Activated naive CD4-positive, alpha-beta T cell treated with anti-CD3 and anti-CD28 coated beads for 36 hours (primary cell): ENCODE data around the gene DISP3. TPM values are rescaled to one million over a fixed set of nuclear protein-coding genes. Genes with fewer than 3 reads are reported as not detected.

Experiments
- CTCF ChIA-PET: fragments of 350-600 bp; sonication (Branson Sonifier 250); formaldehyde crosslinking; loops from one replicate; lab custom pipeline; 2021; ENCODE audit warnings: antibody characterized with exemption; lab: Charles Lee
- DNase-seq: peaks from one replicate; pipeline ENCODE4 v3.0.0-alpha.2; 2020
- H3K27ac Mint-ChIP-seq: one replicate; pipeline ENCODE4 v1.8.0; 2021; ENCODE audit warnings: mild to moderate bottlenecking, mixed read lengths
- H3K27me3 Mint-ChIP-seq: one replicate; pipeline ENCODE4 v1.8.0; 2021; ENCODE audit warnings: low read depth, mixed read lengths
- H3K36me3 Mint-ChIP-seq: one replicate; pipeline ENCODE4 v1.8.0; 2021; ENCODE audit warnings: low read depth, mixed read lengths
- H3K4me1 Mint-ChIP-seq: one replicate; pipeline ENCODE4 v1.8.0; 2021; ENCODE audit warnings: low read depth, mixed read lengths
- H3K4me3 Mint-ChIP-seq: one replicate; pipeline ENCODE4 v1.8.0; 2021; ENCODE audit warnings: mild to moderate bottlenecking, moderate library complexity, mixed read lengths
- H3K9me3 Mint-ChIP-seq: one replicate; pipeline ENCODE4 v1.8.0; 2021; ENCODE audit warnings: mixed read lengths
- intact Hi-C: fragments of 100-400 bp; cut with micrococcal nuclease; formaldehyde crosslinking; loops from one replicate; pipeline ENCODE4 v1.15.1; 2023
- total RNA-seq, 2 experiments: library from RNA; stranded (reverse); gene quantifications; one replicate each; pipeline ENCODE4 v1.2.3, GENCODE V29; 2021

DISP3 gene
- total RNA-seq, 2 experiments from 2014 or later, result 0.07 to 0.17 TPM

GRCh38 chr1:11447903-11448302 lies 31.1 kb upstream of the DISP3 start:
- no peak for DNase-seq
- CTCF ChIA-PET, result no interaction called here
- Mint-ChIP-seq H3K27ac (no peak overlapping the region), H3K4me3 (no peak overlapping the region), H3K36me3 (no peaks in the 10 kb centered on the region), H3K9me3 (no peaks in the 10 kb centered on the region), H3K4me1 (no peaks in the 10 kb centered on the region), H3K27me3 (no peaks in the 10 kb centered on the region)
- intact Hi-C loops, result no loop called here

GRCh38 chr1:11448373-11449099 lies 30.4 kb upstream of the DISP3 start:
- no peak for DNase-seq
- no peaks in the 10 kb centered on the region for H3K27me3 Mint-ChIP-seq
- no peak overlapping the region for H3K27ac Mint-ChIP-seq
- intact Hi-C loops, result no loop called here
- no peak overlapping the region for H3K4me3 Mint-ChIP-seq
- H3K9me3 Mint-ChIP-seq, result no peaks in the 10 kb centered on the region
- no peaks in the 10 kb centered on the region for H3K36me3 Mint-ChIP-seq
- CTCF ChIA-PET, result no interaction called here
- H3K4me1 Mint-ChIP-seq, result no peaks in the 10 kb centered on the region

- no peak overlapping the region for H3K4me3 Mint-ChIP-seq
- no peaks in the 10 kb centered on the region for H3K4me1 Mint-ChIP-seq
- no peaks in the 10 kb centered on the region for H3K9me3 Mint-ChIP-seq
- no peak for DNase-seq
- intact Hi-C loops, result no loop called here
- CTCF ChIA-PET, result no interaction called here
- no peaks in the 10 kb centered on the region for H3K36me3 Mint-ChIP-seq
- H3K27me3 Mint-ChIP-seq, result no peaks in the 10 kb centered on the region
- no peak overlapping the region for H3K27ac Mint-ChIP-seq
Observed at GRCh38 chr1:11449100-11449403, 29.9 kb upstream of the DISP3 start.

GRCh38 chr1:11450310-11450709 lies 28.6 kb upstream of the DISP3 start:
- intact Hi-C loops, result no loop called here
- H3K4me3 Mint-ChIP-seq, result no peak overlapping the region
- no peak for DNase-seq
- H3K27me3 Mint-ChIP-seq, result no peaks in the 10 kb centered on the region
- H3K27ac Mint-ChIP-seq, result no peak overlapping the region
- no peaks in the 10 kb centered on the region for H3K36me3 Mint-ChIP-seq
- H3K9me3 Mint-ChIP-seq, result no peaks in the 10 kb centered on the region
- no peaks in the 10 kb centered on the region for H3K4me1 Mint-ChIP-seq
- CTCF ChIA-PET, result no interaction called here

- H3K4me3 Mint-ChIP-seq, result no peak overlapping the region
- no peak overlapping the region for H3K27ac Mint-ChIP-seq
- peaks cover 20% of the 10 kb centered on the region for H3K4me1 Mint-ChIP-seq
- no peaks in the 10 kb centered on the region for H3K27me3 Mint-ChIP-seq
- DNase-seq, result no peak
- CTCF ChIA-PET, result no interaction called here
- intact Hi-C loops, result no loop called here
- no peaks in the 10 kb centered on the region for H3K36me3 Mint-ChIP-seq
- no peaks in the 10 kb centered on the region for H3K9me3 Mint-ChIP-seq
Observed at GRCh38 chr1:11453742-11454491, 25.0 kb upstream of the DISP3 start.

- no peak overlapping the region for H3K4me3 Mint-ChIP-seq
- no peaks in the 10 kb centered on the region for H3K36me3 Mint-ChIP-seq
- no peaks in the 10 kb centered on the region for H3K9me3 Mint-ChIP-seq
- intact Hi-C loops, result no loop called here
- no peaks in the 10 kb centered on the region for H3K27me3 Mint-ChIP-seq
- H3K4me1 Mint-ChIP-seq, result peaks cover 20% of the 10 kb centered on the region
- H3K27ac Mint-ChIP-seq, result no peak overlapping the region
- no peak for DNase-seq
- CTCF ChIA-PET, result interaction anchor here (0.7 to 1.1 kb wide), 2 partner anchors 173 to 186 kb away, joined by 3 read pairs; no protein-coding TSS in a partner anchor
Observed at GRCh38 chr1:11455967-11456570, 22.9 kb upstream of the DISP3 start.

GRCh38 chr1:11456965-11457364 lies 22.0 kb upstream of the DISP3 start:
- DNase-seq, result no peak
- no peaks in the 10 kb centered on the region for H3K27me3 Mint-ChIP-seq

GRCh38 chr1:11458811-11459275 lies 20.1 kb upstream of the DISP3 start:
- Mint-ChIP-seq H3K4me3 (no peak overlapping the region), H3K9me3 (no peaks in the 10 kb centered on the region), H3K4me1 (peaks cover 20% of the 10 kb centered on the region), H3K36me3 (no peaks in the 10 kb centered on the region), H3K27me3 (no peaks in the 10 kb centered on the region), H3K27ac (no peak overlapping the region)
- intact Hi-C loops, result no loop called here
- CTCF ChIA-PET, result no interaction called here
- no peak for DNase-seq

More at GRCh38 chr1:11456965-11457364, 22.0 kb upstream of the DISP3 start:
- H3K9me3 Mint-ChIP-seq, result no peaks in the 10 kb centered on the region
- no peak overlapping the region for H3K27ac Mint-ChIP-seq
- CTCF ChIA-PET, result interaction anchor here (1.1 kb wide), 1 partner anchor 173 kb away, joined by 3 read pairs; no protein-coding TSS in a partner anchor
- H3K4me3 Mint-ChIP-seq, result no peak overlapping the region
- H3K36me3 Mint-ChIP-seq, result no peaks in the 10 kb centered on the region
- peaks cover 20% of the 10 kb centered on the region for H3K4me1 Mint-ChIP-seq
- intact Hi-C loops, result no loop called here

GRCh38 chr1:11461531-11462137 lies 17.3 kb upstream of the DISP3 start:
- Mint-ChIP-seq H3K36me3 (no peaks in the 10 kb centered on the region), H3K27me3 (no peaks in the 10 kb centered on the region)

GRCh38 chr1:11462224-11462923 lies 16.6 kb upstream of the DISP3 start:
- peaks cover 5% of the 10 kb centered on the region for H3K4me1 Mint-ChIP-seq
- no peak overlapping the region for H3K27ac Mint-ChIP-seq
- no peaks in the 10 kb centered on the region for H3K9me3 Mint-ChIP-seq
- no peak overlapping the region for H3K4me3 Mint-ChIP-seq
- no peaks in the 10 kb centered on the region for H3K27me3 Mint-ChIP-seq
- intact Hi-C loops, result no loop called here
- CTCF ChIA-PET, result interaction anchor here (0.5 kb wide), 1 partner anchor 350 kb away, joined by 3 read pairs; no protein-coding TSS in a partner anchor
- no peaks in the 10 kb centered on the region for H3K36me3 Mint-ChIP-seq
- no peak for DNase-seq

More at GRCh38 chr1:11461531-11462137, 17.3 kb upstream of the DISP3 start:
- Mint-ChIP-seq H3K4me3 (no peak overlapping the region), H3K9me3 (no peaks in the 10 kb centered on the region), H3K27ac (no peak overlapping the region), H3K4me1 (peaks cover 13% of the 10 kb centered on the region)
- intact Hi-C loops, result no loop called here
- CTCF ChIA-PET, result interaction anchor here (0.5 kb wide), 1 partner anchor 351 kb away, joined by 3 read pairs; no protein-coding TSS in a partner anchor
- no peak for DNase-seq

- Mint-ChIP-seq H3K27ac (no peak overlapping the region), H3K9me3 (no peaks in the 10 kb centered on the region), H3K36me3 (no peaks in the 10 kb centered on the region), H3K4me1 (no peaks in the 10 kb centered on the region), H3K4me3 (no peak overlapping the region), H3K27me3 (no peaks in the 10 kb centered on the region)
- intact Hi-C loops, result no loop called here
- DNase-seq, result no peak
- CTCF ChIA-PET, result no interaction called here
Observed at GRCh38 chr1:11463177-11463576, 15.8 kb upstream of the DISP3 start.

- CTCF ChIA-PET, result no interaction called here
- Mint-ChIP-seq H3K9me3 (no peaks in the 10 kb centered on the region), H3K4me1 (no peaks in the 10 kb centered on the region), H3K27me3 (no peaks in the 10 kb centered on the region), H3K27ac (no peak overlapping the region), H3K36me3 (no peaks in the 10 kb centered on the region), H3K4me3 (no peak overlapping the region)
- intact Hi-C loops, result no loop called here
- no peak for DNase-seq
Observed at GRCh38 chr1:11465307-11465706, 13.6 kb upstream of the DISP3 start.
